Glutamatergic neuron (in vitro differentiated cells): ENCODE data around the gene DOCK3. TPM values are rescaled to one million over a fixed set of nuclear protein-coding genes. Genes with fewer than 3 reads are reported as not detected.

Experiments
- DNase-seq: peaks from one replicate; pipeline ENCODE4 v3.0.0; 2022
- H3K27ac Mint-ChIP-seq: one replicate; pipeline ENCODE4 v1.8.0; 2020; ENCODE audit warnings: mild to moderate bottlenecking, mixed read lengths, inconsistent platforms; ENCODE audit not compliant: unreplicated experiment
- H3K27me3 Mint-ChIP-seq: one replicate; pipeline ENCODE4 v1.8.0; 2020; ENCODE audit warnings: mild to moderate bottlenecking, moderate library complexity, mixed read lengths, inconsistent platforms; ENCODE audit not compliant: unreplicated experiment
- H3K36me3 Mint-ChIP-seq: one replicate; pipeline ENCODE4 v1.8.0; 2020; ENCODE audit warnings: mild to moderate bottlenecking, mixed read lengths, inconsistent platforms; ENCODE audit not compliant: unreplicated experiment
- H3K4me1 Mint-ChIP-seq: one replicate; pipeline ENCODE4 v1.8.0; 2020; ENCODE audit warnings: mild to moderate bottlenecking, low read depth, mixed read lengths, inconsistent platforms; ENCODE audit not compliant: unreplicated experiment
- H3K4me3 Mint-ChIP-seq: one replicate; pipeline ENCODE4 v1.8.0; 2020; ENCODE audit warnings: mild to moderate bottlenecking, mixed read lengths, inconsistent platforms; ENCODE audit not compliant: unreplicated experiment
- H3K9me3 Mint-ChIP-seq: one replicate; pipeline ENCODE4 v1.8.0; 2020; ENCODE audit warnings: mild to moderate bottlenecking, moderate library complexity, mixed read lengths, inconsistent platforms; ENCODE audit not compliant: unreplicated experiment
- CTCF ChIP-seq: fragments of 200-600 bp; sonication (generic); IDR thresholded peaks from one replicate; pipeline ENCODE4 v1.5.0; 2021; ENCODE audit not compliant: partially characterized antibody, unreplicated experiment
- total RNA-seq: library from RNA; stranded (reverse); fragmentation: NEBNext Ultra II Directional; extraction: Animal tissue kit (Norgen Biotek cat#: 25700); gene quantifications from one replicate; pipeline ENCODE4 v1.2.1, GENCODE V29; 2021; ENCODE audit not compliant: unreplicated experiment

Gene DOCK3
- total RNA-seq, 1 donor from 2014 or later, result 13.4 TPM

DNA sequence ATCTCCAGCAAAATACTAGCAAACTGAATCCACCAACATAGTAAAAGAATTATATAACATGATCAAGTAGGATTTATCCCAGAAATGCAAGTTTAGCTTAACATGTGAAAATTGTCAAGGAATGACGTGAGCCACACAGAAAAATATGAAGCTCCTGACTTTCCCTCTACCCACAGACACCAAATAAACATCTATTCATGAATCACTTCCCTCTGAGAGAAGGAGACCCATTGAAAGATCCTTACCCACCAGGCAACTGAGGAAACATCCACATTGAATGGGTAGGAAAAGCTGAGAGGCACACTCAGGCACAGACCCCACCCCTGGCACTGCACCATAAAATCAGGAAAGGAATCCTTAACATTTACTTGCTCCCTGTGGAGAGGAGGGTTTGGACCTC lies 608.2 kb downstream of the DOCK3 start:
- no peak overlapping the region for H3K4me3 Mint-ChIP-seq
- H3K9me3 Mint-ChIP-seq, result peaks cover 6% of the 10 kb centered on the region
- peaks cover 3% of the 10 kb centered on the region for H3K27me3 Mint-ChIP-seq
- peaks cover 19% of the 10 kb centered on the region for H3K36me3 Mint-ChIP-seq
- no peaks in the 10 kb centered on the region for H3K4me1 Mint-ChIP-seq
- no peak overlapping the region for H3K27ac Mint-ChIP-seq
- no peak for TF ChIP-seq CTCF
- DNase-seq, result no peak

DNA sequence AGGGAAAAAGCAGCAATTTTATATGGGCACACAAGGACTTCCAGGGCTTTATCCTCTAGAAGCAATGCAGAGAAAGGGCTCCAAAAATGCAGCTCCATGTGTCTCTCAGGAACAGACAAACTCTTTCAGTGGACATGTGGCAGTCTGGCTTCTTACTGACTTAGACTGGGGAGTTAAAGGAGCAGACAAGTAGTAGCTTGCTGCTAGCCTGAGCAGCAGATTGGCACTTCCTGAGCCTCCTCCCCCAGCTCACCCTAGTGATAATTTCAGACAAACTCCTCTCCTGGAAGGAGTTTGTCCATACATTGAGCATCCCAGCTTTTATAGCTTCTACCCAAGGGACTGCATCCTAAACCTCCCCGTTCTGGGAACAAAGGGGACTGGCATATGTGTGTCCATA lies 608.7 kb downstream of the DOCK3 start:
- H3K4me1 Mint-ChIP-seq, result no peaks in the 10 kb centered on the region
- TF ChIP-seq CTCF, result no peak

DNA sequence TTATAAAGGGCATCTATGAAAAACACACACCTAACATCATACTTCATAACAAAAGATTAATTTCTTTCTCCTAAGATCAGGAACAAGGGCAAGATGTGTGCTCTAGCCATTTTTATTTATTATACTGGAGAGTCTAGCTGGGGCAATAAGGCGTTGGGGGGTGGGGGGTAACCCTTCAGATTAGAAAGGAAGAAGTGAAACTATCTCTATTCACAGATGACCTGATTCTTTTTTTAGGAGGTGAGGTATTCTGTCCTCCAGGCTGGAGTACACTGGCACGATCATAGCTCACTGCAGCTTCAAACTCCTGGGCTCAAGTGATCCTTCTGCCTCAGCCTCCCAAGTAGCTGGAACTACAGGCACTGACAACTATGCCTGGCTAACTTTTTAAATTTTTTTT lies 620.9 kb downstream of the DOCK3 start:
- no peak overlapping the region for H3K27ac Mint-ChIP-seq
- DNase-seq, result no peak

More for the DNA sequence above, 608.7 kb downstream of the DOCK3 start:
- Mint-ChIP-seq H3K9me3 (peaks cover 8% of the 10 kb centered on the region), H3K4me3 (no peak overlapping the region), H3K36me3 (peaks cover 20% of the 10 kb centered on the region), H3K27me3 (peaks cover 3% of the 10 kb centered on the region), H3K27ac (no peak overlapping the region)
- DNase-seq, result no peak

DNA sequence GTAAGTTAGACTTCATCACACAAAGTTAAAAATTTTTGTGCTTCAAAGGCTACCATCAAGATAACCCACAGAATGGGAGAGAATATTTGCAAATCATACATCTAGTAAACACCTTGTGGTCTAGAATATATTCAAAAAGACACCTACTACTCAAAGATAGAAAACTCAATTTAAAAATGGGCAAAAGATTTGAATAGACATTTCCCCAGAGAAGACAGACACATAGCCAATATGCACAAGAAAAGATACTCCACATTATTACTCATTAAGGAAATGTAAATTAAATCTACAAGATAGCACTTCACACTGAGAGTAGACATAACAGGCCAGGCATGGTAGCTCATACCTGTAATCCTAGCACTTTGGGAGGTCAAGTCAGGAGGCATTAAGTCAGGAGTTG lies 622.6 kb downstream of the DOCK3 start:
- Mint-ChIP-seq H3K27ac (no peak overlapping the region), H3K27me3 (no peaks in the 10 kb centered on the region), H3K4me3 (no peak overlapping the region), H3K4me1 (no peaks in the 10 kb centered on the region), H3K9me3 (peaks cover 8% of the 10 kb centered on the region), H3K36me3 (no peaks in the 10 kb centered on the region)
- DNase-seq, result no peak
- TF ChIP-seq CTCF, result no peak

More for the DNA sequence above, 620.9 kb downstream of the DOCK3 start:
- Mint-ChIP-seq H3K4me1 (no peaks in the 10 kb centered on the region), H3K9me3 (peaks cover 6% of the 10 kb centered on the region), H3K27me3 (no peaks in the 10 kb centered on the region), H3K36me3 (peaks cover 7% of the 10 kb centered on the region), H3K4me3 (no peak overlapping the region)
- no peak for TF ChIP-seq CTCF

DNA sequence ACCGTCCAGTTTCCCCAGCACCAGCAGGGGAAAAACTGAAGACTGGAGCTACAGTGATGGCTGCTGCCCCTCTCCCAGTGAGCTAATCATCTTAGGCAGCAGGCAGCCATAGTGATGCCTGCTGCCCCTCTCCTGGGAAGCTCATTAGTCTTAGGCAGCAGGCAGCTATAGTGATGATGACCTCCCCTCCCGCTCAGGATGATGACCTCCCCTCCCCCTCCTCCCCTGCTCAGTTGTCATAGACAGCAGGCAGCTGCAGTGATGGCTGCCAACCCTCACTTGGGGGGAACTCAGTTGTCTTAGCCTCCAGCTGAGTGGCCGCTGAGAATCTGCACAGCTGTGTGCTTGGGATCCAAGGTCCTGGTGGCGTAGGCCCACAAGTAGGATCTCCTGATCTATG lies 629.5 kb downstream of the DOCK3 start:
- no peak overlapping the region for H3K27ac Mint-ChIP-seq
- no peaks in the 10 kb centered on the region for H3K4me1 Mint-ChIP-seq
- peak; percentile 61 for DNase-seq
- H3K27me3 Mint-ChIP-seq, result peaks cover 4% of the 10 kb centered on the region
- peaks cover 9% of the 10 kb centered on the region for H3K9me3 Mint-ChIP-seq
- TF ChIP-seq CTCF, result no peak
- peaks cover 24% of the 10 kb centered on the region for H3K36me3 Mint-ChIP-seq
- H3K4me3 Mint-ChIP-seq, result no peak overlapping the region
